OCI-LY7 (cell line): ENCODE data around the gene CNIH3. TPM values are rescaled to one million over a fixed set of nuclear protein-coding genes. Genes with fewer than 3 reads are reported as not detected.

ENCODE experiments used
- BruUV-seq: library from RNA; stranded (reverse); fragments of 400-500 nt; replicated peaks from 2 replicates; lab custom pipeline; 2021; lab: Mats Ljungman, UMichigan
- CTCF ChIA-PET: fragments of 300-600 bp; sonication (Branson Sonifier 250); formaldehyde crosslinking; loops from one replicate; lab custom pipeline; 2022; ENCODE audit warnings: antibody characterized with exemption; ENCODE audit not compliant: unreplicated experiment; lab: Charles Lee
- POLR2A ChIA-PET: fragments of 300-600 bp; sonication (Branson Sonifier 250); formaldehyde crosslinking; loops from one replicate; lab custom pipeline; 2022; ENCODE audit warnings: antibody characterized with exemption; lab: Charles Lee
- DNase-seq: peaks from one replicate; pipeline ENCODE4 v3.0.0-alpha.2; 2015; ENCODE audit warnings: low spot score
- H2AFZ ChIP-seq: fragments of 200-600 bp; sonication (generic), shearing (Covaris generic); 2 replicates; pipeline ENCODE4 v1.6.1; 2014; ENCODE audit warnings: mild to moderate bottlenecking, antibody characterized with exemption, low read length, moderate library complexity
- H3K27ac ChIP-seq: fragments of 200-600 bp; sonication (generic); 2 replicates; pipeline ENCODE4 v1.5.1; 2014; ENCODE audit warnings: mixed run types, low read depth, mild to moderate bottlenecking, moderate library complexity, low read length, inconsistent platforms; ENCODE audit not compliant: poor library complexity, severe bottlenecking
- H3K36me3 ChIP-seq: fragments of 200-600 bp; sonication (generic); 2 replicates; pipeline ENCODE4 v1.6.1; 2014; ENCODE audit warnings: mild to moderate bottlenecking, antibody characterized with exemption, low read length, moderate library complexity, mixed read lengths; ENCODE audit not compliant: insufficient read depth
- H3K4me1 ChIP-seq: fragments of 200-600 bp; sonication (generic); 2 replicates; pipeline ENCODE4 v1.5.1; 2014; ENCODE audit warnings: mild to moderate bottlenecking, low read length; ENCODE audit not compliant: insufficient read depth, poor library complexity, severe bottlenecking
- H3K4me2 ChIP-seq: fragments of 200-600 bp; sonication (generic); 2 replicates; pipeline ENCODE4 v1.6.1; 2014; ENCODE audit warnings: mild to moderate bottlenecking, low read length
- H3K4me3 ChIP-seq: fragments of 200-600 bp; sonication (generic); 2 replicates; pipeline ENCODE4 v1.5.1; 2014; ENCODE audit warnings: mild to moderate bottlenecking, low read depth, low read length; ENCODE audit not compliant: poor library complexity, severe bottlenecking
- H3K79me2 ChIP-seq: fragments of 200-600 bp; sonication (generic); 2 replicates; pipeline ENCODE4 v1.6.1; 2016; ENCODE audit warnings: low read depth, mild to moderate bottlenecking, low read length, moderate library complexity, mixed read lengths; ENCODE audit not compliant: insufficient read depth
- H3K9me2 ChIP-seq: fragments of 200-600 bp; sonication (generic); 2 replicates; pipeline ENCODE4 v1.6.1; 2016; ENCODE audit warnings: mild to moderate bottlenecking, low read length, mixed read lengths; ENCODE audit not compliant: insufficient read depth
- H3K9me3 ChIP-seq: fragments of 200-600 bp; sonication (generic); 2 replicates; pipeline ENCODE4 v1.6.1; 2014; ENCODE audit warnings: mild to moderate bottlenecking, mixed run types, low read length, mixed read lengths
- H4K20me1 ChIP-seq: fragments of 200-600 bp; sonication (generic); 2 replicates; pipeline ENCODE4 v1.6.1; 2014; ENCODE audit warnings: mild to moderate bottlenecking, antibody characterized with exemption, low read length, moderate library complexity, mixed read lengths; ENCODE audit not compliant: insufficient read depth
- CTCF ChIP-seq: fragments of 200-600 bp; sonication (generic); conservative IDR thresholded peaks from 2 replicates; pipeline ENCODE4 v1.5.1; 2014; ENCODE audit warnings: mild to moderate bottlenecking, antibody characterized with exemption, low read length, moderate library complexity, mixed read lengths
- EZH2phosphoT487 ChIP-seq: fragments of 200-600 bp; sonication (generic); IDR thresholded peaks from 2 replicates; pipeline ENCODE4 v1.6.1; 2018; ENCODE audit warnings: low read depth, borderline replicate concordance, mild to moderate bottlenecking, mixed run types, antibody characterized with exemption, low read length, moderate library complexity, mixed read lengths
- intact Hi-C: fragments of 100-400 bp; cut with micrococcal nuclease; formaldehyde crosslinking; loops from one replicate; pipeline ENCODE4 v1.10.0; 2022; ENCODE audit not compliant: unreplicated experiment
- total RNA-seq, 2 experiments: library from RNA; depleted of rRNA in 1 of 2; stranded (reverse); fragments of >200 nt in 1 of 2; shearing (Covaris generic) in 1 of 2; gene quantifications; 2 replicates each; pipeline ENCODE4 v1.2.3, GENCODE V29; 2014 to 2022

CNIH3 gene
- total RNA-seq, 2 experiments from 2014 or later: 1.9 to 2.4 TPM

- Histone ChIP-seq H4K20me1 (no peaks in the 10 kb centered on the region), H3K9me3 (no peaks in the 10 kb centered on the region), H3K4me3 (no peak overlapping the region), H3K4me1 (no peaks in the 10 kb centered on the region), H3K9me2 (no peaks in the 10 kb centered on the region), H2AFZ (no peak overlapping the region), H3K4me2 (no peak overlapping the region), H3K79me2 (no peaks in the 10 kb centered on the region), H3K27ac (no peak overlapping the region), H3K36me3 (no peaks in the 10 kb centered on the region)
- DNase-seq: no peak
- no peak for TF ChIP-seq CTCF
- no peak for TF ChIP-seq EZH2phosphoT487
- no TSS peak for BruUV-seq
- ChIA-PET POLR2A (interaction anchor here (1.2 kb wide), 1 partner anchor 10 kb away, joined by 3 read pairs; no protein-coding TSS in a partner anchor), CTCF (no interaction called here)
- intact Hi-C loops: no loop called here
Observed at GRCh38 chr1:224696891-224697765, 81.0 kb downstream of the CNIH3 start.

- no peaks in the 10 kb centered on the region for H4K20me1 ChIP-seq
- H3K4me2 ChIP-seq: no peak overlapping the region
- no peaks in the 10 kb centered on the region for H3K9me3 ChIP-seq
- POLR2A ChIA-PET: interaction anchor here (0.5 kb wide), 1 partner anchor 237 kb away, joined by 3 read pairs; no protein-coding TSS in a partner anchor
- no peaks in the 10 kb centered on the region for H3K79me2 ChIP-seq
- DNase-seq: no peak
- H3K27ac ChIP-seq: no peak overlapping the region
- intact Hi-C loops: no loop called here
- TF ChIP-seq CTCF (no peak), EZH2phosphoT487 (no peak)
- H3K9me2 ChIP-seq: no peaks in the 10 kb centered on the region
- CTCF ChIA-PET: no interaction called here
- no peak overlapping the region for H2AFZ ChIP-seq
- H3K4me1 ChIP-seq: no peaks in the 10 kb centered on the region
- H3K36me3 ChIP-seq: no peaks in the 10 kb centered on the region
- no TSS peak for BruUV-seq
- H3K4me3 ChIP-seq: no peak overlapping the region
Observed at GRCh38 chr1:224698015-224698451, 81.9 kb downstream of the CNIH3 start.
